ENCODE measurements around the gene PNPLA7. TPM values are rescaled to one million over a fixed set of nuclear protein-coding genes. Genes with fewer than 3 reads are reported as not detected.

The PNPLA7 gene
- total RNA-seq, 1 donor from 2014 or later: 0.39 TPM

DNA sequence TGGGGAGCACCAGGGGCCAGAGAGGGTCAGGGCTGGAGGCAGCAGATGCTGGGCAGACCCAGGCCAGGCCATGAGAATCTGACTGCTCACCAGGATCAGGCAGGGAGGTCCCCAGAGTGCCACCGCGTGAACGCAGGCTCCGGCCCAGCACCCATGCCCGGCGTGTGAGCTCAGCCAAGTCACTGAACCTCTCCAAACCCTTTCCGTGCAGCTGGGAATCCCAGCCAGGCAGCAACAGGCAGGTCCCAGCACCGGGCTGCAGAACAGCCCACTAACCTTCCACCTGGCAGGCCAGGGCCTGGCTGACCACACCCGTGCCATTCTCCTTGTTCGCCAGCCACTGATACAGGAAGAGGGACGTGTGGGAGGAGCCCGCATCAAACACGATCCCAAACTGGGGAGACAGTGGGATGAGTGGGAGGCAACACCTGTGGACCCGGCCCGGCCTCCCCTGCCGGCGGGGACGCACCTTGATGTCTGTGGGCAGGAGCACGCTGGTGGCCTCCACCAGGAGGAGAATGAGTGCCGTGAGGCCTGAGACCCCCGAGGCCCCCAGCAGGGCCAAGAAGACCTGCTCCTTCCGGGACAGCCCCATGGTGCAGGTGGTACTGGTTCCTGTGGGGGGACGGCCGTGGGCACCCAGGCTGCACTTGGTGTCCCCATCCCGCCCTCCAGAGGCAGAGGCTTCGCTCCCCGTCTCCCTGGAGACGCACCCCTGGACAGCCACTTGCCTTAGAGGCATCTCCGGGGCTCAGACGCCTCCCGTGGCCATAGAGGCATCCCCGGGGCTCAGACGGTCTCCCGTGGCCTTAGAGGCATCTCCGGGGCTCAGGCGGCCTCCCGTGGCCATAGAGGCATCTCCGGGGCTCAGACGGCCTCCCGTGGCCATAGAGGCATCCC, 112.3 kb downstream of the PNPLA7 start:
- DNase-seq (ENCODE audit: low read depth in 2 of 2): no peak

- no peak for DNase-seq (ENCODE audit: low read depth in 2 of 2)
Observed at GRCh38 chr9:137436761-137437600, 113.2 kb downstream of the PNPLA7 start.

DNA sequence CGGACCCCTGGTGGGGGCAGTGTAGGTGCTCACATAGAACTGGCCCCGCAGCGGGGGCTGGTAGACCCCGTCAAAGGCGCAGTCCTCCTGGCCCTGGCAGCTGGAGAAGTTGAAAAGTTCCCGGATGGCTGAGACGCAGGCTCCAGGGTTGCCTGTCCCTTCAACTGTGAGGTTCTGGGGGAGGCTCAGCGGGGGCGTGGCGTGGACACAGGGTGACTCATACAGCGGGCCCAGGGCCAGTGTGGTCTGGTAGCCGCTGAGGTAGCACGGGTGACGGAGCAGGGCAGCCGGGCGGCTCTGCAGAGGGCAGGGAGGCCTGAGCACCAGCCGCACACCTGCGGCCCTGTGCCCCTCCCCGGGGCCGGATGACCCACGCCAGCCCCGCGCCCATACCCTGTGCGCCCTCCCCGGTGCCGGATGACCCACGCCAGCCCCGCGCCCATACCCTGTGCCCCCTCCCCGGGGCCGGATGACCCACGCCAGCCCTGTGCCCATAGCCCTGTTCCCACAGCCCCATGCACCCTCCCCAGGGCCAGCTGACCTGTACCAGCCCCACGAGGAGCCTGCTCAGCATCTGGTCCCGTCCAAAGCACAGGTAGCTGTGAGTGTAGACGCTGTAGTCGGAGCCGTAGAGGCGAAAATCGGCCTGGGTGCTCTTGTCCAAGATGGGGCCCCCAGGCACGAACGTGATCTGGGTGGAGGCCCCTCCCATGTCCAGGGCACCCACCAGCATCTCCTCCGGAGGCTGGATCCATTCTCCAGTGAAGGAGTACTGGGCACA, 114.0 kb downstream of the PNPLA7 start:
- peak; percentile 35 to 73 for DNase-seq (ENCODE audit: low read depth in 2 of 2)

DNA sequence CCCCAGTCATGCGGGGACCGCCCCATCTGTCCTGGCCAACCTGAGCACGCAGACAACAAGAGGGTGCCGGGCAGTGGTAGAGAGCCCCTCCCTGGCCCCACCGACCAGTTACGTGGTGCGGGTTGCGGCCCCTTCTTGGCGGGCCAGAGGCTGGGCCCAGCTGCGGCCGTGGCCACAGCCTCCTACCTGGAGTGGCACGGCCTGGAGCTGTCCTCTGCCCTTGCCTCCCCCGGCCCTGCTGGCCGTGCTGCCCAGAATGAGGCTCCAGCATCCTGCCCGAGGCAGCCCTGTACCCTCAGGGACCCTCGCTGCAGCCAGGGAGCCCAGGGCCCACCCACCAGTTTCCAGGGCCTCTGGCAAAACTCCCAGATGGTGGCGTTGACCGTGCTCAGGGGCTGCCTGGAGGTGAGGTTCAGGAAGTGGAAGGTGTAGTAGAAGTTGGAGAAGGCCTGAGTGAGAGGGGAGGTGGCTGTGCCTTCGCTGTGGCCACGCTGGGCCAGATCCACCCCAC, 114.8 kb downstream of the PNPLA7 start:
- DNase-seq (ENCODE audit: low read depth in 2 of 2): no peak

GRCh38 chr9:137434498-137435380, 115.5 kb downstream of the PNPLA7 start:
- DNase-seq (ENCODE audit: low read depth in 2 of 2): no peak

DNA sequence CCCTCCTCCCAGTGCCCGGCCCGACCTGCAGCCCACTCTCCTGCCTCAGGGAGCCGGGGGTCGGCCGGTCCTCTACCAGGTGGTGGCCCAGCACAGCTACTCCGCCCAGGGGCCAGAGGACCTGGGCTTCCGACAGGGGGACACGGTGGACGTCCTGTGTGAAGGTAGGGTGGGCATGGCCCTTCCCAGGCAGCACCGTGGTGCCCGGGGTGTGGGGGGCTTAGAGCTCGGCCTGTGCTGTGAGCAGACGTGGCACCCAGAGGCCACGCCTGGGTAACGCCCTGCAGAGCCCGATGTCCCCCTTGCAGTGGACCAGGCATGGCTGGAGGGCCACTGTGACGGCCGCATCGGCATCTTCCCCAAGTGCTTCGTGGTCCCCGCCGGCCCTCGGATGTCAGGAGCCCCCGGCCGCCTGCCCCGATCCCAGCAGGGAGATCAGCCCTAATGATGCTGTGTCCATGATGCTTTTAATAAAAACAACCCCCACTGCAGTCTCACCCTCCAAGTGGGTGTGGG, 116.2 kb downstream of the PNPLA7 start:
- no peak for DNase-seq (ENCODE audit: low read depth in 2 of 2)

- no peak for DNase-seq (ENCODE audit: low read depth in 2 of 2)
Observed at GRCh38 chr9:137433349-137433915, 116.8 kb downstream of the PNPLA7 start.

GRCh38 chr9:137432687-137433348, 117.4 kb downstream of the PNPLA7 start:
- DNase-seq (ENCODE audit: low read depth in 2 of 2): no peak

- no peak for DNase-seq (ENCODE audit: low read depth in 2 of 2)
Observed at GRCh38 chr9:137431416-137431931, 118.7 kb downstream of the PNPLA7 start.

DNA sequence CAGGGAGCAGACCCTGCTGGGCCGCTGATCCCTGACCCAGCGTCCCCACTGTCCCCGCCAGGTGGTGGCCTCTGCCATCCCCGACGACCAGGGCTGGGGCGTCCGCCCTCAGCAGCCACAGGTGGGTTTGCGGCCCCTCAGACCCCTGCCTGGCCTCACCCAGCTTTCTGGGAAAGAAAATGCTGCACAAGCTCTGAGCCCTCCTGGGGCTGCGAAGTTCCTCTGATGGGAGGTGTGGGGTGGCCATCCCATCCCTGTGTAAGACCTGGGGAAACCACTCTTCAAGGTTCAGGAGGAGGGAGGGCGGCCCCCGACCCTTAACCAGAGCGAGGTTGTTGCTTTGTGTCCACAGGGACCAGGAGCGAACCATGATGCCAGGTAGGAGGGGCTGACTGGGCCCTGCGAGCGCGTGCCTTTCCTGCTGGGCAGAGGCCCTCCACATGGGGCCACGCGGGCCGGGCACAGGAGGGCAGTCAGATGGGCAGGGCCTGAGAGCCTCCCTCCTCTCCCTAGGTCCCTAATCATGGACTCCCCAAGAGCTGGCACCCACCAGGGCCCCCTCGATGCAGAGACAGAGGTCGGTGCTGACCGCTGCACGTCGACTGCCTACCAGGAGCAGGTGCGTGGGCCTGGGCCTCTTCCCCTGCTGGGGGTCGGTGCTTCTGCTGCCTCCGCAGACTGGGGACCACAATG, 119.3 kb downstream of the PNPLA7 start:
- no peak for DNase-seq (ENCODE audit: low read depth in 2 of 2)

DNA sequence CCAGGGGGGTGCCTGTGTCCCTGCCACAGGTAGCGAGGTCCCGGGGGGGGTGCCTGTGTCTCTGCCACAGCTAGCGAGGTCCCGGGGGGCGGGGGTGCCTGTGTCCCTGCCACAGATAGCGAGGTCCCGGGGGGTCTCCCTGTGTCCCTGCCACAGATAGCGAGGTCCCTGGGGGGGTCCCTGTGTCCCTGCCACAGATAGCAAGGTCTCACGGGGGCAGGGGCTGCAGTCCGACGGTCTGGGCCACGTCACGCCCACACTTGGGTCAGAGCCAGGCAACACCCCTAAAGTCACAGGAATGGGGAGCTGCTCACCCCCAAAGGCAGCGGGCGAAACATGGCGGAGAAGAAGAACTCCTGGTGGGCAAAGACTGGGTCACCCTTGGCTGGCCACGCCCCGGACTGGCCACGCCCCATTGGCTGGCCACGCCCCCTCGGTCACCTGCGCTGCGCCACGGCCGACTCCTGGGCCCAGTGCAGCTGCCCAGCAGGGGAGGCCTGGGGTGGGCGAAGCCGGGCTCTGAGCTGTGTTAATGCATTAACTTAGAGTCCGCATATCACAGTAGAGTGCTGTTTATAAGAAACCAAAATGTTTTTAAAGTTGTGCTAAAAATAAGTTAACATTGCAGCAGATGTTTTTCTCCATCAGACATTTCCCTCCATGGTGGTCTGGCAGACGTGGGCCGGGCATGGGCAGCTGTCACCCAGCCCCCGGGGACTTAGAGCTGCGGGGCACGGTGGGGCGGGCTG, 120.1 kb downstream of the PNPLA7 start:
- no peak for DNase-seq (ENCODE audit: low read depth in 2 of 2)

DNA sequence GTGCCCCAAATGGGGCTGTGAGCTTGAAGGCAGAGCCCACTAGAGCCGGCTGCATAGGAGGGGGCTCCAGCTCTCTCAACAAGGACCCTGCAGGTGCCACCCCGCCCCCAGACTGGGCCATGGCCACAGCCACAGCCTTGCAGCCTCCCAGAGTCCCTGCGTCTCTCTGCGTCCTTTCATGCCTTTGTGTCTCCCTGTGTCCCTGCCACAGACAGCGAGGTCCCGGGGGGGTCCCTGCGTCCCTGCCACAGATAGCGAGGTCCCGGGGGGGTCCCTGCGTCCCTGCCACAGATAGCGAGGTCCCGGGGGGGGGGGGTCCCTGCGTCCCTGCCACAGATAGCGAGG, 120.7 kb downstream of the PNPLA7 start:
- no peak for DNase-seq (ENCODE audit: low read depth in 2 of 2)

- DNase-seq (ENCODE audit: low read depth in 2 of 2): no peak
Observed at GRCh38 chr9:137428841-137429545, 121.2 kb downstream of the PNPLA7 start.

GRCh38 chr9:137428311-137428630, 121.9 kb downstream of the PNPLA7 start:
- no peak for DNase-seq (ENCODE audit: low read depth in 2 of 2)

DNA sequence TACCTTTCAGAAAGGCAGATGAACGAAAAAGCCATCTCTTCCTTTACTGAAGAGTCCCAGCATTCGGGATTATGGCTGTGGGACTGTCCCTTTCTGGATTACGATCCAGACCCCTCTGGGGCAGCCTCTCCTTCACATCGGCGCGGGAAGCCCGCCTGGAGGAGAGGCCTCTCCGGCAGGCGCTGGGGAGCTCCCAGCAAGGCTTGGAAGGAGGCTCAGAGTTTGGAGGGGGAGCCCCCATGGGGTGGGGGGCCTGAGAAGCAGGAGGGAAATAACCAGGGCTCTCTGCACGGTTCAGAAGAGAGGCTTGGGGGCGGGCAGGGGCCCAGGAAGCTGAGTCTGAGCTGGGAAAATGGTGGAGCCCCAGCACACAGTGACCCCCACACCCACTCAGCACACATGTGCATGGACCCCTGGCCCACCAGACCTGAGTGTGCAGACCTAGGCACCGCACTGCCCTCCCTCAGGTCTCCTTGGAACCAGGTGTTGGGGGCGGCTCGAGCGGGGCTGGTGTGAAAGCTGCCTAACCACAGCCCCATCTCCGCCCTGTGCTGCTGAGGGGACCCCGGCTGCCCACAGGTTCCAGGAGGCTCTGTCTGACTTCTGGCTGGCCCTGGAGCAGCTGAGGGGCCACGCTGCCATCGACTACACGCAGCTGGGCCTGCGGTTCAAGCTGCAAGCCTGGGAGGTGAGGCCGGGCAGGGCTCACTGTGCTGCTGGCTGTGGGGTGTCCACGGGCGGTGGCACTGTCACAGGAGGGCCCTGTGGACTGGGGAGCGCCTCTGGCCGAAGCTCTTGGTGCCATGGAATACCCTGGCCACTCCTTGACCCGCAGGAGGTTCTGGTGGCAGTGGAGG, 122.5 kb downstream of the PNPLA7 start:
- no peak for DNase-seq (ENCODE audit: low read depth in 2 of 2)

GRCh38 chr9:137426018-137426681, 124.1 kb downstream of the PNPLA7 start:
- no peak for DNase-seq (ENCODE audit: low read depth in 2 of 2)
